ENCODE measurements around the gene CCDC70. TPM values are rescaled to one million over a fixed set of nuclear protein-coding genes. Genes with fewer than 3 reads are reported as not detected.

Gene CCDC70
- total RNA-seq, 1 experiment from 2014 or later = not detected

- POLR2A ChIA-PET (ENCODE audit: low non-redundant PET) = no interaction called here
- CTCF ChIA-PET = no interaction called here
- Histone ChIP-seq H3K36me3 (ENCODE audit: insufficient read depth, low read length, poor library complexity, severe bottlenecking) (no peaks in the 10 kb centered on the region), H3K4me1 (ENCODE audit: insufficient read depth, low read length, poor library complexity, severe bottlenecking) (peaks cover 5% of the 10 kb centered on the region), H3K4me3 (ENCODE audit: low read depth, low read length, poor library complexity, severe bottlenecking) (no peak overlapping the region), H3K27me3 (replicated peaks; ENCODE audit: insufficient read depth, low read depth, low read length, poor library complexity) (no peaks in the 10 kb centered on the region), H3K27ac (ENCODE audit: low read depth, low read length, poor library complexity, severe bottlenecking) (no peak overlapping the region), H3K9me3 (ENCODE audit: low read depth, low read length, poor library complexity, severe bottlenecking) (no peaks in the 10 kb centered on the region)
- intact Hi-C loops (cut with micrococcal nuclease; ENCODE audit: unreplicated experiment) = loop anchor here (5.0 to 10.0 kb wide), 2 partner anchors 309 to 377 kb away; partner anchors contain the start of gene NEK5
- no TSS peak for BruUV-seq (replicated peaks)
- TF ChIP-seq EZH2 (IDR thresholded peaks at IDR 0.05; ENCODE audit: borderline replicate concordance, low read depth, low read length, poor library complexity, severe bottlenecking) (no peak), CTCF (conservative IDR thresholded peaks at IDR 0.05; ENCODE audit: low read depth, low read length) (no peak)
- no peak for DNase-seq (ENCODE audit: low spot score)
Measured at GRCh38 chr13:51818276-51818675, 43.5 kb upstream of the CCDC70 start.

GRCh38 chr13:51818781-51819511 is 42.8 kb upstream of the CCDC70 start:
- no peaks in the 10 kb centered on the region for H3K27me3 ChIP-seq (replicated peaks; ENCODE audit: insufficient read depth, low read depth, low read length, poor library complexity)
- POLR2A ChIA-PET (ENCODE audit: low non-redundant PET) = no interaction called here
- no peaks in the 10 kb centered on the region for H3K9me3 ChIP-seq (ENCODE audit: low read depth, low read length, poor library complexity, severe bottlenecking)
- no peaks in the 10 kb centered on the region for H3K36me3 ChIP-seq (ENCODE audit: insufficient read depth, low read length, poor library complexity, severe bottlenecking)
- H3K4me3 ChIP-seq (ENCODE audit: low read depth, low read length, poor library complexity, severe bottlenecking) = no peak overlapping the region
- H3K27ac ChIP-seq (ENCODE audit: low read depth, low read length, poor library complexity, severe bottlenecking) = no peak overlapping the region
- no peak for TF ChIP-seq CTCF (conservative IDR thresholded peaks at IDR 0.05; ENCODE audit: low read depth, low read length)
- no peak for TF ChIP-seq EZH2 (IDR thresholded peaks at IDR 0.05; ENCODE audit: borderline replicate concordance, low read depth, low read length, poor library complexity, severe bottlenecking)
- BruUV-seq (replicated peaks) = no TSS peak
- H3K4me1 ChIP-seq (ENCODE audit: insufficient read depth, low read length, poor library complexity, severe bottlenecking) = peaks cover 5% of the 10 kb centered on the region
- CTCF ChIA-PET = no interaction called here
- intact Hi-C loops (cut with micrococcal nuclease; ENCODE audit: unreplicated experiment) = loop anchor here (1.0 to 10.0 kb wide), 3 partner anchors 16 to 376 kb away; partner anchors contain the start of gene NEK5
- no peak for DNase-seq (ENCODE audit: low spot score)

DNA sequence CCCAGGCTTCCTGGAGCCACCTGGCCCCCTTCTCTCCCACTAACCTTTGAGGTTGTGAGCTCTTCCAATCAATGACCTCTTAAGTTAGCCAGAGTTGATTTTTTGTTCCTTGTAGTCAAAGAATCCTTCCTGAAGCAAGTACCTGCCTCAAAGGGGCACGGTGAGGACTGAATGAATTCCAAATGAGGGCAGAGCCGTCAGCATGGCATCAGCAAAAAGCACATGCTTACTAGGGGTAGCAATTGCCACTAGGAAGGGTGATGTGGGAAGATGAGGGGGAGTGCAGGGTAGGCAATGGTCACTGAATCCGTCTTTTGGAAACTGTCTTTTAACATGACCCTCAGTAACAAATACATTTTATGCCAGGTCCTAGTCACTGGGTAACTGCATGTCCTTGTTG is 42.2 kb upstream of the CCDC70 start:
- Histone ChIP-seq H3K4me3 (ENCODE audit: low read depth, low read length, poor library complexity, severe bottlenecking) (no peak overlapping the region), H3K27me3 (replicated peaks; ENCODE audit: insufficient read depth, low read depth, low read length, poor library complexity) (no peaks in the 10 kb centered on the region), H3K27ac (ENCODE audit: low read depth, low read length, poor library complexity, severe bottlenecking) (no peak overlapping the region), H3K4me1 (ENCODE audit: insufficient read depth, low read length, poor library complexity, severe bottlenecking) (peaks cover 5% of the 10 kb centered on the region), H3K36me3 (ENCODE audit: insufficient read depth, low read length, poor library complexity, severe bottlenecking) (no peaks in the 10 kb centered on the region), H3K9me3 (ENCODE audit: low read depth, low read length, poor library complexity, severe bottlenecking) (no peaks in the 10 kb centered on the region)
- ChIA-PET CTCF (interaction anchor here (0.6 kb wide), 1 partner anchor 33 kb away, joined by 3 read pairs; no protein-coding TSS in a partner anchor), POLR2A (ENCODE audit: low non-redundant PET) (no interaction called here)
- TF ChIP-seq EZH2 (IDR thresholded peaks at IDR 0.05; ENCODE audit: borderline replicate concordance, low read depth, low read length, poor library complexity, severe bottlenecking) = no peak
- no peak for TF ChIP-seq CTCF (conservative IDR thresholded peaks at IDR 0.05; ENCODE audit: low read depth, low read length)
- BruUV-seq (replicated peaks) = no TSS peak
- intact Hi-C loops (cut with micrococcal nuclease; ENCODE audit: unreplicated experiment) = loop anchor here (1.0 to 10.0 kb wide), 3 partner anchors 16 to 375 kb away; partner anchors contain the start of gene NEK5
- no peak for DNase-seq (ENCODE audit: low spot score)
